T-helper 1 cell (primary cell): Measurements from ENCODE around the gene PPBP.
A peak's percentile ranks its signal among the peaks of the same experiment; 100 is the strongest.

Source experiments
- DNase-seq, 5 donors: peaks; one replicate each; pipeline ENCODE4 v3.0.0-alpha.2; 2012 to 2020
- total RNA-seq, 4 donors: gene quantifications; one replicate each; lab custom pipeline; 2026; lab: John Stamatoyannopoulos, UW

PPBP gene
- 0 reads per million in 4 donors for total RNA-seq

GRCh38 chr4:73988061-73988460, at the start of gene PPBP:
PPBP (minus strand) TSS chr4:73988190; CDS start chr4:73988103, 87 bp downstream.
- no peak for DNase-seq

GRCh38 chr4:74037076-74037955, 49.3 kb upstream of the PPBP start:
- DNase-seq, result no peak

- DNase-seq, result no peak
Measured at GRCh38 chr4:74033739-74034138, 45.7 kb upstream of the PPBP start.

- no peak for DNase-seq
Measured at GRCh38 chr4:74032064-74032463, 44.1 kb upstream of the PPBP start.

DNA sequence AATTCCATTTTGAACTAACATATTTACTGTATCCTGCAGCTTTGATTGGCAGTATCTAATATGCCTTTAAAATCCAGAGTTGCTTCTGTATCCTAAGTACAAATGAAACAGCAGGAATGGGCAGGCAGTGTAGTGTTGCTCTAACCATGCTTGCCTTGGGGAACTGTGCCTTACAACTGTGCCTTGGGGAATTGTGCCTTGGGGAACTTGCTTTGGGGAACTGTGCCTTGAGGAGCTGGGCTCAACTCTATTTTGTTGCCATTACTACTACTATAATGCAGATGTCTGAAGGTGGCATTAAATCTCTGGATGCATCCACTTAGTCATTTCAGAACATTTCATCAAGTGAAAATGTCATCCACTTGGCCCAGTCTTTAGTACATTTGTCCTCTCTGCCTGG, 43.6 kb upstream of the PPBP start:
- no peak for DNase-seq

- no peak for DNase-seq
Measured at GRCh38 chr4:74030285-74030684, 42.3 kb upstream of the PPBP start.

- DNase-seq, result no peak
Measured at GRCh38 chr4:74028504-74028903, 40.5 kb upstream of the PPBP start.

DNA sequence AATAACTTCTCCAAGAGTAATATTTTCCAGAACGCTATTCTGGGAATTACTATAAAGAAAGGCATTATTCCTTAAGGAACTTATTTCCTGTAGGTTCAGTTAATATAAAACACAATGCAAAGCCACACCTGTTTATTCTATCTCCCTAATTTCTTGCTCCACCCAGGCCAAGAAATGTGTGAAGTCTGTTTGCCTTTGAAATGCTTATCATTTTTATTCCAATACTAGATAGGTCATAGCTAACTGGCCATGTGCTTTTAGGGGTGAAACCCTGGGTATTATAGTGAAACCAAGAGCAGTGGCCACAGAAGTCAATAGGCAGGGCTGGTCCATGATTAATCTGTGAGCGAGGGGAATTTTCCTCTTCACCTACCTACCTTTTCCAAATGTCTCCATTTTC, 35.7 kb upstream of the PPBP start:
- no peak for DNase-seq

DNA sequence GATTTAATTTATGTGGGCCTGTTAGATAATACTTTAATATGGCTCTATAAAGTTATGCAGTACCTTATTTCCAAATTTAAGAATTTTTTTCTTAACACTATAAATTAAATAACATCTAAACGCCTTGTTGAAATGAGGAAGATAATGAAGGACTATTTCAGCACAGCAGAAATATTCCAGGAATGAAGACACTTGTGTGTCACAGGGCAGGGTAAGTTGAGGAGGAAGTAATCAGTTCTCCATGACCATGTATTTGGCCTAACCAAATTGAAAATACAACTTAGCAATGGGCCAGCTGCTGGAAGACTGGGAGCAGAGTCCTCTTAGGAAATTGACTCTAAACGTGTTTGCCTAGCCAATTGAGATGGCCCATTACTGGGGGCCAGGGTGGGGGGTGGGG, 33.6 kb upstream of the PPBP start:
- DNase-seq, result no peak

- peak in 1 of 5 donors; percentile 69 for DNase-seq
Measured at GRCh38 chr4:74018771-74019170, 30.8 kb upstream of the PPBP start.

GRCh38 chr4:74018116-74018515, 30.1 kb upstream of the PPBP start:
- no peak for DNase-seq

DNA sequence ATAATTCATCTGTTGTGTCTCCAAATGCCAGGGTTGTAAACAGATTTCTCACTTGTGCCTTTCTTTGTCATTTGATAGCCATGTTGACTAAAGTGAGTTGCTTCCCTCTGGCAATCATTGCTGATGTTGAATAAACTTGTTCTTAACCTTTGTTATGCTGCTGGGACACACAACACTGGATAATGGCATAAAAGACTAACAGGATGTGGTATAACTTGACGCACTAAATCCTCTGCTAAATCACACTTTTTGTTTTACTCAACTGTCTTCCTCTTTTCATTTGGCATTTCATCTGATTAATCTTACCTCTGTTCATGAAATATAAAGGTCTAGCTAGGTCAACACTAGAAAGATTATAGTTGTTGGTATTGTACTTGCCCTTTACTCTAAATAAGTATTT, 28.1 kb upstream of the PPBP start:
- peak in 1 of 5 donors; percentile 76 for DNase-seq

DNA sequence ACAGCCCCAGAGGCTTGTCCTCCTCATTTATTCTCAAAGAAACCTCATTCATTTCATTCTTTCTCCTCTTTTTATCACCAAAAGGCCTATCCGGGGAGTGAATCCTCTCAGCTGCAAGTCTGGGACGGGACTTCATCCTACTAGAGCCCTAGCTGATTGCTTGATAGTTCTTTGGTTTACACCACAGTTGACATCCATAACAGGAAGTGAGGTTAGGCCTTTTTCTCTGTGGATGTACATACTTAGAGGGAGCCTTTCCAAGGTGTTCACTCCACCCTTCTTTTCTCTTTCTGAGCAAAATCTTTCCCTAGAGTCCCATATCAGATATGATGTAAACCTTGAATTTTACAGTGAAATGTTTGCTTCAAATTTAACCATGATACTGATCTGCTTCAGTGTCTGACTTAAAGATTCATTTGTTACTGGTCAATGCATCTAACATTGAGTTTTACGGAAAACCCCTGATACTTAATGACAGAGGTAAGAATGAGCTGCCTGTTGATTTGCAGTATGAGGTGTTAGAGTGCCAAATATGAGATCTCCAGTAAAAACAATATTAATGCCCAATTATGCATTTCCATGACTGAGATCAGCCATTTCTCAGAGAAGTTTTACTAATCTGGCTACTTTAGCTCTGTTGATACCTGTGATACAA, 27.3 kb upstream of the PPBP start:
- no peak for DNase-seq

DNA sequence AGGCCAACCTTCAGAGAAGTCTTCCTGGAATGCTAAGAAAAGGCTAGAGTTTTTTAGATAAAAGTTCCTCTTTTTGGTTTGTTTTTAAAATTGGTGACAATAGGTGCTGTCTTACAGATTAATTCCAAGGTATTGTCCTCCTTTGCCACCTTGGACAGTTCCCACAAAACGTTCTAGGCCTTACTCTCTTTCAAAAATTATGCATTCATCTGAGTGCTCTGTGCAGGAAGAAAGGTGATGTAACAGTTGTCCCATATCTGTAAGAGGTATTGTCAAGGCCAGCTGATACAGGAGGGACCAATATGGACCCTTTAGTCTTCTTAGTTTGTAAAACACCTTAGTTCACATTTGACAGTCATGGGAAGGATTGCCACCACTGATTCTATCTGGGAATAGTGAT, 26.3 kb upstream of the PPBP start:
- no peak for DNase-seq

DNA sequence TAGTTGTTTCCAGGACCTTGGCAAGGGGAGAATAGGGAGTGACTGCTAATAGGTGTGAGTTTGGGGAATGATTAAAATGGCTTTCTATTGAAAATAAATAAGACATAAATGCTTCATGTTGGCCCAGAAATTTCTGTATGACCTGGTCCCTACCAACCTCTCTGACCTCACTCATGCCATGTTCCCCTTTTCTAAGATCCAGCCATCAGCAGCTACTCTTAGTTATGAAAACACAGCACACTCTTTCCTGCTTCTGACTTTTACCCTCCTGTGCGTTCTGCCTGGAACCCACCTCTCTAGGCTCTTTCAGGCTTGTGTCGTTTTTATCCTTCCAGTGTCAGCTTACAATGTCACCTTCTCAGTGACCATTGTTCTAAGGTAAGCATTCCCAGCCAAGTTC, 25.3 kb upstream of the PPBP start:
- DNase-seq, result no peak

- DNase-seq, result no peak
Measured at GRCh38 chr4:74012130-74012529, 24.1 kb upstream of the PPBP start.

GRCh38 chr4:74009307-74009706, 21.3 kb upstream of the PPBP start:
- DNase-seq, result no peak

- DNase-seq, result no peak
Measured at GRCh38 chr4:74006009-74006476, 18.1 kb upstream of the PPBP start.

- no peak for DNase-seq
Measured at GRCh38 chr4:74005528-74005927, 17.5 kb upstream of the PPBP start.

- DNase-seq, result no peak
Measured at GRCh38 chr4:74004668-74005067, 16.7 kb upstream of the PPBP start.

- DNase-seq, result no peak
Measured at GRCh38 chr4:74000301-74000700, 12.3 kb upstream of the PPBP start.

- no peak for DNase-seq
Measured at GRCh38 chr4:73998040-73999011, 10.3 kb upstream of the PPBP start, which contains the start of gene CXCL5. CXCL5 (minus strand) TSS chr4:73998677; CDS start chr4:73998581, 96 bp downstream.

- DNase-seq, result no peak
Measured at GRCh38 chr4:73992050-73992449, 4.1 kb upstream of the PPBP start.
